RCC 7860 (cell line): ENCODE results near the gene PNRC1.
"Not testable (repeated sequence)": the region's sequence is repeated elsewhere in the genome, so short reads cannot be mapped to it uniquely, and the experiment has no call there.

Experiments used
- DNase-seq: peaks from one replicate; pipeline ENCODE4 v3.0.0-alpha.2; 2015; ENCODE audit warnings: low spot score
- FAIRE-seq: peaks from 2 replicates; lab custom pipeline; 2012; peaks lifted over from hg19 to GRCh38; lab: Jason Lieb, UNC

Gene PNRC1

GRCh38 chr6:89057759-89058158 lies 22.8 kb upstream of the PNRC1 start:
- FAIRE-seq = no peak

GRCh38 chr6:89058627-89059026 lies 21.9 kb upstream of the PNRC1 start:
- DNase-seq (no peak), FAIRE-seq (no peak)

More at GRCh38 chr6:89057759-89058158, 22.8 kb upstream of the PNRC1 start:
- DNase-seq = no peak

GRCh38 chr6:89059227-89059626 lies 21.3 kb upstream of the PNRC1 start:
- FAIRE-seq (no peak), DNase-seq (no peak)

GRCh38 chr6:89063881-89064280 lies 16.7 kb upstream of the PNRC1 start:
- no peak for DNase-seq
- no peak for FAIRE-seq

- FAIRE-seq = not testable (repeated sequence)
Observed at GRCh38 chr6:89064931-89065330, 15.6 kb upstream of the PNRC1 start.

DNA sequence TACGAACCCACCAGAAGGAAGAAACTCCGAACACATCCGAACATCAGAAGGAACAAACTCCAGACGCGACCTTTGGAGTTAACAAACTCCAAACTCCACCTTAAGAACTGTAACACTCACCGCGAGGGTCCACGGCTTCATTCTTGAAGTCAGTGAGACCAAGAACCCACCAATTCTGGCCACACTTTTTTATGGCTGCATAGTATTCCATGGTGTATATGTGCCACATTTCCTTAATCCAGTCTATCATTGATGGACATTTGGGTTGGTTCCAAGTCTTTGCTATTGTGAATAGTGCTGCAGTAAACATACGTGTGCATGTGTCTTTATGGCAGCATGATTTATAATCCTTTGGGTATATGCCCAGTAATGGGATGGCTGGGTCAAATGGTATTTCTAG lies 14.4 kb upstream of the PNRC1 start:
- not testable (repeated sequence) for DNase-seq

More at GRCh38 chr6:89064931-89065330, 15.6 kb upstream of the PNRC1 start:
- not testable (repeated sequence) for DNase-seq

DNA sequence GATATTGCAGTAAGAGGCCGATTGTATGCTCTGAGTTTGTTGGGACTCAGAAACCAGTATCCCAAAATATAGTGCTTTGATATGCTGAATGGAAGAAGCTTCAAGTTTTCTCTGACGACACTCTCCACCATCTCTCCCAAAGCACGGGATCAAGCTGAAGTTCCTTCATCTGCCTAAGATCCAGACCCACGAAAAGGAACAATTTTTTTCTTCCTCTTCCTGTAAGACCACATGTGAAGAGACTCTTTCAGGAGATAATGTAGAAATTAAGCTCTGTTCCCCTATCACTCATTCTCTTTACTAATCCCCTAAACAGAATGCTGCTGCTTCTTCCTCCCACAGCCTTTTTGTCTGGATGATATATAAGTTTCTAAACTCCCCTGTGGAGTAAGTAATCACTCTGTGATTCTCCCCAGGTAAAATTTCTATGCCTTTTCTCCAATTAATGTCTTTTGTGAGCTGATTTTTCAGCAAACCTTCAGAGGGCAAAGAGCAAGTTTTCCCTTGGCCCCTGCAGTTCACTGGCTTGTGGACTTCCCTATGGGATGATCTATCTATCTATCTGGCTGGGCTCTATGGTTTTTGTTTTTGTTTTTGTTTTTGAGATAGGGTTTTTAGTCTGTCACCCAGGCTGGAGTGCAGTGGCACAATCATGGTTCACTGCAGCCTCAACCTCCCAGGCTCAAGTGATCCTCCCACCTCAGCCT lies 13.5 kb upstream of the PNRC1 start:
- FAIRE-seq (no peak), DNase-seq (no peak)

More for the DNA sequence above, 14.4 kb upstream of the PNRC1 start:
- FAIRE-seq = not testable (repeated sequence)

- FAIRE-seq (no peak), DNase-seq (no peak)
Observed at GRCh38 chr6:89067796-89068195, 12.8 kb upstream of the PNRC1 start.

DNA sequence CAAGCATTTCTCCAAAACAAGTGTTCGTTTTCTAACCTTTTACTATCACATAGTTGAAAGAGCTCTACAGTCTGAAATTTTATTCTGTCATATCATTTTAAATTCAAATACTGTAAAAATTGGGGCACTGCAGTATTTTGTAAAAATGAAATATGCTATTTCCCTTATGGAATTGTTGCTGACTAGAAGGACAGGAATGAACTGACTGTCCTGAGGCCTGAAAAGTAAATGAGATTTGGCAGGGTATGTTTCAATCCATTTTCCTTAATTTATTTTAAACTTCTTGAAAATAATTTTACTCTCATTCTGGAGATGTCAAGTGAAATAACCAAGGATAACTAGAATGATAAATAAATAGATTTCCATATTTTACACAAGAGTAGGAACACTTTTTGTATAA lies 11.9 kb upstream of the PNRC1 start:
- FAIRE-seq (no peak), DNase-seq (no peak)

DNA sequence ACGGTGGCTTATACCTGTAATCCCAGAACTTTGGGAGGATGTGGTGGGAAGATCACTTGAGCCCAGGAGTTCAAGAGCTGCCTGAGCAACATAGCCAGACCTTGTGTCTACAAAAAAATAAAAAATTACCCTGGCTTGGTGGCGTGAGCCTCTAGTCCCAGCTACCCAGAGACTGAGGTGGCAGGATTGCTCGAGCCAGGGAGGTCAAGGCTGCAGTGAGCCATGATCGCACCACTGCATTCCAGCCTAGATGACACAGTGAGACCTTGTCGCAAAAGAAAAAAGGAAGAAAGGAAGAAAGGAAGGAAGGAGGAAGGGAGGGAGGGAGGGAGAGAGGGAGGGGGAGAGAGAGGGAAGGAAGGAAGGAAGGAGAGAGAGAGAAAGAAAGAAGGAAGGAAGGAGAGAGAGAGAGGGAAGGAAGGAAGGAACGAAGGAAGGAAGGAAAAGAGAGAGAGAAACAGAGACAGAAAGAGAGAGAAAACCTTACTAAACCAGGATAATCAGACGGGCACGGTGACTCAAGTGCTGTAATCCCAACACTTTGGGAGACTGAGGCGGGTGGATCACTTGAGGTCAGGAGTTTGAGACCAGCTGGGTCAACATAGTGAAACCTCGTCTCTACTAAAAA lies 10.9 kb upstream of the PNRC1 start:
- FAIRE-seq = no peak

GRCh38 chr6:89071036-89071435 lies 9.5 kb upstream of the PNRC1 start:
- DNase-seq (no peak), FAIRE-seq (no peak)

More for the DNA sequence above, 10.9 kb upstream of the PNRC1 start:
- no peak for DNase-seq

- FAIRE-seq (no peak), DNase-seq (no peak)
Observed at GRCh38 chr6:89073014-89073620, 7.4 kb upstream of the PNRC1 start.

DNA sequence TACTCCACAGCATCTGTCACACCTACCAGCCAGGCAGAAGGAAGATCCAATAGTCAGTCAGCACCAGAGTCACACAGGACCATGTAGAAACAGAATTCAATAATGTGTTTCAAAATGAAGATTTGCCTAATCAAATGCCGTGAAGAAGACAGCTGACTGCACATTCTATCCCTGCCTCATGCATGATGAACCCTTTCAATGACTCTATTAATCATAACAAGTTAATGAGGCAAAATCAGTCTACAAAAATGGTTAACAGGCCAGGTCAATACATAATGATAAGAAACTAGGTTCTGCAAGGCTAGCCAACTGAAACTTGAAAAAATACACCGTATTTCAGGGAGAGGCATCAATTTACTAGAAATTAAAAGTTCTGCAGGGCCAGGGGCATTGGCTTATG lies 6.7 kb upstream of the PNRC1 start:
- DNase-seq = no peak
- FAIRE-seq = no peak

- no peak for DNase-seq
- FAIRE-seq = no peak
Observed at GRCh38 chr6:89079511-89080234, 878 bp upstream of the PNRC1 start.

DNA sequence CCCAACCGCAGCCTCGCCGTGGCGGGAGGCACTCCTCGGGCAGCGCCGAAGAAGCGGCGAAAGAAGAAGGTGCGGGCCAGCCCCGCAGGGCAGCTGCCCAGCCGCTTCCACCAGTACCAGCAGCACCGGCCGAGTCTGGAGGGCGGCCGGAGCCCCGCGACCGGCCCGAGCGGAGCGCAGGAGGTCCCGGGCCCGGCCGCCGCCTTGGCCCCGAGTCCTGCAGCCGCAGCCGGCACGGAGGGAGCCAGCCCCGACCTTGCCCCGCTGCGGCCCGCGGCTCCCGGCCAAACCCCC lies 525 bp downstream of the PNRC1 start:
- DNase-seq (no peak), FAIRE-seq (no peak)

DNA sequence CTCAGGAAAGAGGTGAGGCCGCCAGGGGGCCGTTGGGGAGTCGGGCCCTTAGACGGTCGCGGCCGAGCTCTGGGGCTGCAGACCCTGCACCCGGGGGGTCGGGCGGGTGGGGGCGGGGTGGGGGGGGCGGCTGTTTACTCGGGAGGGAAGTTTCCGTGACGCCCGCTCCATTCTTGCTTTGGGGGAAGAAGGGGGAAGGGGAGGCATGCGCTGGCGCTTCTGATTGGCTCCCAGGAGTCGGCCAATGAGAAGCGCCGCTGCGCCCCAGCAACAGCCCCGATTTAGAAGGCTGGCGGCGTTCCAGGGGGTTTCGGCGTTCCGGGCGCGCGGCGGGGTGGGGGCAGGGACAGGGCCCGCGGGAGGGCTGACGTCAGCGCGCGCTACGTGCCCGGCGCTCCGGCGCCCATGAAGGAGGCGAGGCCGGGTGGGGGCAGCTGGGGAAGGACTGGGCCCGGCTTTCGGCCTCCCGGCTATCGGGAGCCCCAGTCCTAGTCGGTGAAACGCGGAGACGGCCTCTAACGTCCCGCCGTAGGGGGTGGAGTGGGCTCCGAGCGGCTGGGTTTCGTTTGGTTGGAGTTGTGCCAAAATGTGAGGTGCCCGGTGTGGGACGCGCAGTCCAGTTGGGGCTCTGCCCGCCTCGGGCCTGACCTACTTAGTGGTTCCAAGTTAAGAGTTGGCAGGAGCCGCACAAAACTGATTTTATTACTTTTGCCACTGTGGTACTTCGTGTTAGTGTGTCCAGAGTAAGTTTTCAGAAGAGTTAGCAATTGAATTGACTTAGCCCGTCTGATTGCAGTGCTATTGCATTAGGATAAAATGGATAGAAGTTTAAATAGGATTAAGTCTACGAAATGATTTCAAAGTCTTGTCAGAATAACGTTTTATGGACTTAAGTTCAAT lies 1.1 kb downstream of the PNRC1 start:
- FAIRE-seq (no peak), DNase-seq (peak; percentile 83)

- DNase-seq (peak; percentile 7), FAIRE-seq (no peak)
Observed at GRCh38 chr6:89082486-89082891, 1.9 kb downstream of the PNRC1 start.

DNA sequence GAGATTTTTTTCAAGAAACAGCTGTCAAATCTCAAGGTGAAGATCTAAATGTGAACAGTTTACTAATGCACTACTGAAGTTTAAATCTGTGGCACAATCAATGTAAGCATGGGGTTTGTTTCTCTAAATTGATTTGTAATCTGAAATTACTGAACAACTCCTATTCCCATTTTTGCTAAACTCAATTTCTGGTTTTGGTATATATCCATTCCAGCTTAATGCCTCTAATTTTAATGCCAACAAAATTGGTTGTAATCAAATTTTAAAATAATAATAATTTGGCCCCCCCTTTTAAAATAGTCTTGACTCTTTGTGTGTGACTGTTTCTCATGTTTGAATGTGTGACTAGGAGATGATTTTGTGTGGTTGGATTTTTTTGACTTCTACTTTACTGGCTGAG lies 4.0 kb downstream of the PNRC1 start:
- no peak for DNase-seq
- no peak for FAIRE-seq

DNA sequence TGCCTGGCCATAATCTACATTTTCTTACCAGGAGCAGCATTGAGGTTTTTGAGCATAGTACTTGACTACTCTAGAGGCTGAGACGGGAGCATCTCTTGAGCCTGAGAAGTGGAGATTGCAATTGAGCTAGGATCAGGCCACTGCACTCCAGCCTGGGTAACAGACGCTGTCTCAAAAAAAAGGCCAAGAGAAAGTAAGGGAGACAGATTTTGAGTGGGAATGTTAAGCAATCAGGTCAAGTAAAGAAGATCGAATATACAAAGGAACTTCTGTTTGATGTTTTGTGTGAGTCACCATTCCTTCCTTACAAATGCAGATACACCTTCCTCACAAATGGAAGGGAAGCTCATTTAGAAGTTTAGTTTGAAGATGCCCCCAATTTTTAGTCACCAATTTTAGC lies 4.4 kb downstream of the PNRC1 start:
- FAIRE-seq = no peak
- DNase-seq = no peak

DNA sequence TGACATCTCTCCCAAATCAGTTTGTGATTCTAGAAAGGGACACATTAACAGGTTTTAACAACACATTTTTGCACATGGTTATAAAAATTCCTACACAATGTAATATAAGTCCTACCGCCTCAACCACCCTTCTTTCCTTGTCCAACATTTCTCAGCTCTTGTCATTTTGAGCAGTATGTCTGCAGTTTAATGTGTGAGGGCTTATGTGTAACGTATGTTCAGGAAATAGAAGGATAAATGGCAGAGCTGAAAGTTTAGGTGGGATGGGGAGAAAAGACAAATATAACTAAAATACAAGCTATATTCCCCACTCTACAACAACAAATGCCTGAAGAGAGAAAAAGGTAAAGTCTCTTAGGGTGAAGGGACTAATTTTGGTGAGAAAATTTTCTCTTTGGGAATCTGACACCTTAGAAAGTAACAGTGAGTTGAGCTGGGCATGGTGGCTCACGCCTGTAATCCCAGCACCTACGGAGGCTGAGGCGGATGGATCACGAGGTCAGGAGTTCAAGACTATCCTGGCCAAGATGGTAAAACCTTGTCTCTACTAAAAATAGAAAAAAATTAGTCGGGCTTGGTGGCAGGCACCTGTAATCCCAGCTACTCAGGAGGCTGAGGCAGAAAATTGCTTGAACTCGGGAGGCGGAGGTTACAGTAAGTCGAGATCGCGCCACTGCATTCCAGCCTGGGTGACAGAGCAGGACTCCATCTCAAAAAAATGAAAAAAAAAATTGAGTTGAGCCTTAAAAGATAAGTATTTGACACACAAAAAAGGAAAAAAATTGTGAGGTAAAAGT lies 5.1 kb downstream of the PNRC1 start:
- DNase-seq (no peak), FAIRE-seq (no peak)
